SKM-1 (cell line): Measurements from ENCODE around the gene SLIT3.

ENCODE experiments used
- DNase-seq: peaks from one replicate; lab custom pipeline; 2025; ENCODE audit not compliant: unreplicated experiment; lab: John Stamatoyannopoulos, UW

Gene SLIT3

GRCh38 chr5:168624850-168625364, 676.0 kb downstream of the SLIT3 start:
- peak; percentile 36 for DNase-seq

- DNase-seq, result no peak
Measured at GRCh38 chr5:168620807-168621206, 680.1 kb downstream of the SLIT3 start.

GRCh38 chr5:168614661-168615060, 686.3 kb downstream of the SLIT3 start:
- no peak for DNase-seq

- no peak for DNase-seq
Measured at GRCh38 chr5:168613996-168614395, 686.9 kb downstream of the SLIT3 start.

GRCh38 chr5:168613396-168613795, 687.5 kb downstream of the SLIT3 start:
- DNase-seq, result no peak

GRCh38 chr5:168612996-168613395, 687.9 kb downstream of the SLIT3 start:
- no peak for DNase-seq

GRCh38 chr5:168612123-168612522, 688.8 kb downstream of the SLIT3 start:
- DNase-seq, result no peak
